ENCODE measurements around the gene HOATZ.

GRCh38 chr11:111499483-111499882, 15.1 kb upstream of the HOATZ start:
- TF ChIP-seq CTCF (conservative IDR thresholded peaks at IDR 0.05) (no peak), ZFX (IDR thresholded peaks at IDR 0.05) (no peak)
